Body of pancreas (tissue), 4 donors: ENCODE data around the gene SCGN. TPM values are rescaled to one million over a fixed set of nuclear protein-coding genes. Genes with fewer than 3 reads are reported as not detected.
A peak's percentile ranks its signal among the peaks of the same experiment; 100 is the strongest.

ENCODE experiments used
- ATAC-seq: fragments of 150-250 bp; one replicate; pipeline ENCODE4 v1.9.1; 2016
- DNase-seq, 4 donors: peaks; one replicate each; pipeline ENCODE4 v3.0.0-alpha.2; 2019
- H3K27ac ChIP-seq, 4 donors: fragments of 200-600 bp; sonication (generic); 1 replicate in 3 of 4; 2 replicates in 1 of 4; pipeline versions ENCODE4 v1.5.1 to v1.6.1; 2016 to 2019; ENCODE audit warnings: mild to moderate bottlenecking in 1 of 4, mixed read lengths in 1 of 4, moderate library complexity in 1 of 4
- H3K27me3 ChIP-seq, 2 donors: fragments of 200-600 bp; sonication (generic); one replicate each; pipeline ENCODE4 v1.6.0; 2016; ENCODE audit warnings: mild to moderate bottlenecking in 1 of 2
- H3K36me3 ChIP-seq, 2 donors: fragments of 200-600 bp; sonication (generic); replicated peaks in 1 of 2; 2 replicates each; pipeline ENCODE4 v1.5.1; 2016; ENCODE audit warnings: low read depth in 2 of 2; ENCODE audit not compliant: insufficient read depth in 1 of 2
- H3K4me1 ChIP-seq: fragments of 200-600 bp; sonication (generic); one replicate; pipeline ENCODE4 v1.6.0; 2016
- H3K4me3 ChIP-seq, 2 donors: fragments of 200-600 bp; sonication (generic); 1 replicate in 1 of 2; 2 replicates in 1 of 2; pipeline ENCODE4 v1.5.1; 2016 to 2019
- H3K9me3 ChIP-seq, 3 donors: fragments of 200-600 bp; sonication (generic); 1 replicate in 2 of 3; 2 replicates in 1 of 3; pipeline ENCODE4 v1.5.1; 2016
- POLR2A ChIP-seq, 3 donors: fragments of 450-650 bp; IDR thresholded peaks; one replicate each; pipeline ENCODE4 v1.6.1; 2016; ENCODE audit warnings: antibody characterized with exemption in 3 of 3, mild to moderate bottlenecking in 2 of 3
- WGBS, 2 donors: methylation state at CpG; one replicate each; pipeline ENCODE4 v1.1.5; 2017; 5-methylcytosine and 5-hydroxymethylcytosine counted together
- intact Hi-C: fragments of 100-400 bp; cut with DNase I; formaldehyde crosslinking; loops from one replicate; pipeline ENCODE4 v1.15.1; 2023
- total RNA-seq, 2 donors: library from RNA; depleted of rRNA; stranded (reverse); fragments of >200 nt; gene quantifications; one replicate each; pipeline ENCODE4 v1.1.0, GENCODE V29; 2016
- TF ChIP-seq, protein P1 (sequence below), 7 experiments: fragments of 450-650 bp in 4 of 7; fragments of 200-600 bp in 3 of 7; sonication (generic) in 3 of 7; IDR thresholded peaks; one replicate each; pipeline ENCODE4 v1.5.1; 2016 to 2019; ENCODE audit warnings: antibody characterized with exemption in 7 of 7

SCGN gene
- total RNA-seq, 2 donors from 2014 or later = 26.7 to 38.1 TPM

DNA sequence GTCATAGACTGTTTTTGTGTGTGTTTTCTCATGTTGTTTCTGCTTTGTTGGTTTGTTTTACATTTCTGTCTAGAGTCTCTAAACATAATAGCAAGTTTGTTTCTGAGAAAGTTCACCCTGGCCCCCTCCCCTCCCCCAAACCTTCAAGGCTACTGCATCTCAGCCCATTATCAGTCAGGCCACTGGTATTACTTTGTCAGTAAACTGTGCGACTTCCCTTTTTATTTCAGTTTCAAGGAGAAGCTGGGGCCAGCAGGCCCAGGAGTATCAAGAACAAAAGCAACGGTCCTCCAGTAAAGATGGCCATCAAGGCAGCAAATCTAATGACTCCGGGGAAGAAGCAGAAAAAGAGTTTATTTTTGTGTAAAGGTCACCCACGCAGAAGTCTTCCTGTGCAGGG is 32.8 kb upstream of the SCGN start:
- DNase-seq (no peak), ATAC-seq (no peak)
- Histone ChIP-seq H3K27me3 (no peaks in the 10 kb centered on the region), H3K4me1 (peaks cover 16% of the 10 kb centered on the region), H3K27ac (no peak overlapping the region), H3K4me3 (no peak overlapping the region), H3K36me3 (no peaks in the 10 kb centered on the region), H3K9me3 (no peaks in the 10 kb centered on the region)
- WGBS, 2 donors = 64 to 84% methylated on average over 4 of the region's 4 CpGs
- no peak for TF ChIP-seq POLR2A (IDR thresholded peaks at IDR 0.05)
- TF ChIP-seq, protein P1, sequence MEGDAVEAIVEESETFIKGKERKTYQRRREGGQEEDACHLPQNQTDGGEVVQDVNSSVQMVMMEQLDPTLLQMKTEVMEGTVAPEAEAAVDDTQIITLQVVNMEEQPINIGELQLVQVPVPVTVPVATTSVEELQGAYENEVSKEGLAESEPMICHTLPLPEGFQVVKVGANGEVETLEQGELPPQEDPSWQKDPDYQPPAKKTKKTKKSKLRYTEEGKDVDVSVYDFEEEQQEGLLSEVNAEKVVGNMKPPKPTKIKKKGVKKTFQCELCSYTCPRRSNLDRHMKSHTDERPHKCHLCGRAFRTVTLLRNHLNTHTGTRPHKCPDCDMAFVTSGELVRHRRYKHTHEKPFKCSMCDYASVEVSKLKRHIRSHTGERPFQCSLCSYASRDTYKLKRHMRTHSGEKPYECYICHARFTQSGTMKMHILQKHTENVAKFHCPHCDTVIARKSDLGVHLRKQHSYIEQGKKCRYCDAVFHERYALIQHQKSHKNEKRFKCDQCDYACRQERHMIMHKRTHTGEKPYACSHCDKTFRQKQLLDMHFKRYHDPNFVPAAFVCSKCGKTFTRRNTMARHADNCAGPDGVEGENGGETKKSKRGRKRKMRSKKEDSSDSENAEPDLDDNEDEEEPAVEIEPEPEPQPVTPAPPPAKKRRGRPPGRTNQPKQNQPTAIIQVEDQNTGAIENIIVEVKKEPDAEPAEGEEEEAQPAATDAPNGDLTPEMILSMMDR (IDR thresholded peaks at IDR 0.05) = no peak
- intact Hi-C loops = no loop called here

DNA sequence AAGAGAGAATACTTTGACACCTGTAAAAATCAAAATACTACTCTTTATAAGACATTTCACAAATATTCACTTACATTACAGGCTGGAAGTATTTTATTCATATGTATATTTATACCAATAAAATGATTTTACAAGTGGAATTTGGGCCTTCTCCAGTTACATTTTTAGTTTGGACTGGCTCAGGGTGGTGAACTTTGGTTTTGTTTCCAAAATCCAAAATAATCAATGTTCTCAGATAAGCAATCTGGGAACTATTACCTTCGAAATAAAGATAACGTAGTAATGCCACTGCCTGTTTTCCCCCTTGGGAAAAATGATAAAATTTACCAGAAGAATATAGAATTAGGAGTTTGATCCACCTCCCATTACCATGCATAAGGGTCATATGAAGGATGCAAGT is 31.6 kb upstream of the SCGN start:
- no peak for ATAC-seq
- Histone ChIP-seq H3K27me3 (no peaks in the 10 kb centered on the region), H3K4me3 (no peak overlapping the region), H3K27ac (no peak overlapping the region), H3K4me1 (peaks cover 16% of the 10 kb centered on the region), H3K9me3 (no peaks in the 10 kb centered on the region), H3K36me3 (no peaks in the 10 kb centered on the region)
- 5 to 22% methylated on average over 2 of the region's 2 CpGs for WGBS, 2 donors
- no peak for DNase-seq
- intact Hi-C loops = no loop called here
- TF ChIP-seq, protein P1 (IDR thresholded peaks at IDR 0.05) = no peak
- no peak for TF ChIP-seq POLR2A (IDR thresholded peaks at IDR 0.05)

DNA sequence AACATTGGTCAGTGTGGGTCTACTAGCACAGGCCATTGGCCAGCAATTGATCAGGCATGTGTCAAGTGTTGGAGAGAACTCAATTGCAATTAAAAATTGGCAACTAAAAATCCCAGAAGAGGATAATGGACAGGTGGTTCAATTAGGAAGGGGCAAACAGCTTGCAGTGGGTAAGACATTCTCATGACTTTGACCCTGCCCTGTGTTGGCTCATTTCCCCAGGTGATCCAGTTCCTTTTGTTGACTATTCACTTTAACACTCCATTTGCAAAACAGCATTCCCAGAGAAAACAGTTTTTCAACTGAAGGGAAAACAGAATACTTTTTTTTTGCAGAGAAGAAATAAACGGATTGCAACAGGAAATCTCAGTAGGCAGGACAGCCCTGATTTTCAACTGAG is 28.9 kb upstream of the SCGN start:
- H3K4me1 ChIP-seq = peaks cover 16% of the 10 kb centered on the region
- H3K36me3 ChIP-seq = no peaks in the 10 kb centered on the region
- no peaks in the 10 kb centered on the region for H3K9me3 ChIP-seq
- peak overlapping the region in 1 of 4 donors; percentile 14 for H3K27ac ChIP-seq
- H3K27me3 ChIP-seq = no peaks in the 10 kb centered on the region
- peak; percentile 20 to 65 (median 46) for DNase-seq
- TF ChIP-seq, protein P1 (IDR thresholded peaks at IDR 0.05) = no peak
- no peak for TF ChIP-seq POLR2A (IDR thresholded peaks at IDR 0.05)
- peak; percentile 71 for ATAC-seq
- 9 to 19% methylated on average over 1 of the region's 1 CpG for WGBS, 2 donors
- no peak overlapping the region for H3K4me3 ChIP-seq
- intact Hi-C loops = no loop called here

DNA sequence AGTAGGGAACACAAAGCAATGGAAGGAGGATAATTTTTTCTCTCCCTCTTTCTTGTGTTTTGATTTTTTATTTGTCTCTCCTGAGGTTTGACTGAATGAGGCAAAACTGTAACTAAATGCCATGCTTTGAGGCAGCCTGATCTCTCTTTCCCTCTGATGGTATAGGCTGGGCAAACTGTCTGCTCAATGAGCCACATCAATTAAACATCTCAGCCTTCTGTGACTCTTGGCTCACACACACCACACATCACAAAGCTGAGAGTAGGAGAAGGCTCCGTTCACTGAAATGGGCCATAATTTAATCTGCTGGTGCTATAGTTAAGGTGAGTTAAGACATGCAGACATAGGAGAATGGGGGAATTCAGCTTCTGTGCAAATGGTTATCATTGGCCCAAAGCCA is 28.1 kb upstream of the SCGN start:
- H3K27me3 ChIP-seq = no peaks in the 10 kb centered on the region
- no peaks in the 10 kb centered on the region for H3K9me3 ChIP-seq
- TF ChIP-seq, protein P1 (IDR thresholded peaks at IDR 0.05) = no peak
- TF ChIP-seq POLR2A (IDR thresholded peaks at IDR 0.05) = no peak
- H3K4me3 ChIP-seq = no peak overlapping the region
- no peaks in the 10 kb centered on the region for H3K36me3 ChIP-seq
- 25 to 81% methylated on average over 1 of the region's 1 CpG for WGBS, 2 donors
- ATAC-seq = no peak
- intact Hi-C loops = no loop called here
- H3K4me1 ChIP-seq = peaks cover 16% of the 10 kb centered on the region
- DNase-seq = no peak
- no peak overlapping the region for H3K27ac ChIP-seq

DNA sequence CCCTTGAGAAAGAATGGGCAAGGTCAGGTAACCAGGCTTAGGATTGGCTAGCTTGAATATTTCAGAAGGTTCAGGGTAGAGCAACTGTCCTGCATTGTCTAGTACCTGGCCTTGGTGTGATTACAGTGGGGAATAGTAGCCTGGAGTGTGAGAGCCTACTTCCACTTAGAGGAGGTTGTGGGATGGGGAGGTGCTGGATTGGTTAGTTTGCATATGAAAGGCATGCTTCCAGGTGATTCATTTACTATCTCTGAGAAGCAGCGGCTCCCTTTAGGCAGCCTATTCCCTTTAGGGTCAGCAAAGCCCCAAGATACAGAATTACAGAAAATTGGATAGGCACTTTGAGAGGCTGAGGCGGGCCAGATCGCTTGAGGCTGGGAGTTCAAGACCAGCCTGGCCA is 25.0 kb upstream of the SCGN start:
- Histone ChIP-seq H3K27ac (no peak overlapping the region), H3K4me1 (peaks cover 16% of the 10 kb centered on the region), H3K9me3 (no peaks in the 10 kb centered on the region), H3K4me3 (no peak overlapping the region), H3K27me3 (no peaks in the 10 kb centered on the region), H3K36me3 (no peaks in the 10 kb centered on the region)
- intact Hi-C loops = no loop called here
- DNase-seq = no peak
- TF ChIP-seq, protein P1 (IDR thresholded peaks at IDR 0.05) = no peak
- no peak for TF ChIP-seq POLR2A (IDR thresholded peaks at IDR 0.05)
- no peak for ATAC-seq
- WGBS, 2 donors = 89 to 95% methylated on average over 3 of the region's 3 CpGs
